IMR-90 (cell line): ENCODE measurements around the gene AQP12A. TPM values are rescaled to one million over a fixed set of nuclear protein-coding genes. Genes with fewer than 3 reads are reported as not detected.

Source experiments
- ATAC-seq: fragments of 200-7000 bp; cut with Tn5 transposase; 2 replicates; pipeline ENCODE4 v1.9.1; 2020; ENCODE audit warnings: low read depth, mild to moderate bottlenecking, moderate library complexity
- BruUV-seq: library from RNA; stranded (reverse); fragments of 400-500 nt; replicated peaks from 2 replicates; lab custom pipeline; 2021; lab: Mats Ljungman, UMichigan
- CTCF ChIA-PET: fragments of 300-600 bp; formaldehyde crosslinking; extraction: SDS; loops from one replicate; lab custom pipeline; 2021; ENCODE audit warnings: antibody characterized with exemption; lab: Yijun Ruan, JAX
- POLR2A ChIA-PET: fragments of 300-600 bp; sonication (Branson Sonifier 250); formaldehyde crosslinking; loops from one replicate; lab custom pipeline; 2022; ENCODE audit warnings: antibody characterized with exemption; ENCODE audit not compliant: unreplicated experiment; lab: Charles Lee
- DNase-seq: peaks from one replicate; pipeline ENCODE4 v3.0.0; 2013
- H2AFZ ChIP-seq: replicated peaks from 2 replicates; pipeline ENCODE3; 2013; ENCODE audit warnings: low read length, mild to moderate bottlenecking; ENCODE audit not compliant: poor library complexity
- H2AK5ac ChIP-seq: 2 replicates; pipeline ENCODE4 v1.6.1; 2013; ENCODE audit warnings: low read depth, low read length, inconsistent platforms
- H2AK9ac ChIP-seq: replicated peaks from 2 replicates; pipeline ENCODE3; 2013; ENCODE audit warnings: mild to moderate bottlenecking, low read depth, low read length, moderate library complexity; ENCODE audit not compliant: poor library complexity
- H2BK120ac ChIP-seq: 2 replicates; pipeline ENCODE4 v1.6.1; 2013; ENCODE audit warnings: low read depth, low read length, inconsistent platforms
- H2BK15ac ChIP-seq: 3 replicates; pipeline ENCODE4 v1.6.1; 2013; ENCODE audit warnings: low read depth, low read length, inconsistent platforms
- H2BK20ac ChIP-seq: 2 replicates; pipeline ENCODE4 v1.6.1; 2013; ENCODE audit warnings: low read depth, mild to moderate bottlenecking, inconsistent platforms, low read length, moderate library complexity
- H2BK5ac ChIP-seq: 2 replicates; pipeline ENCODE4 v1.6.1; 2013; ENCODE audit warnings: mild to moderate bottlenecking, low read depth, low read length, inconsistent platforms; ENCODE audit not compliant: poor library complexity, severe bottlenecking
- H3K14ac ChIP-seq: replicated peaks from 2 replicates; pipeline ENCODE4 v1.6.1; 2013; ENCODE audit warnings: low read depth, low read length, inconsistent platforms
- H3K18ac ChIP-seq: 2 replicates; pipeline ENCODE4 v1.6.1; 2013; ENCODE audit warnings: low read depth, low read length, control low read depth
- H3K23ac ChIP-seq: 2 replicates; pipeline ENCODE4 v1.6.1; 2013; ENCODE audit warnings: low read depth, low read length, inconsistent platforms
- H3K27ac ChIP-seq: 2 replicates; pipeline ENCODE4 v1.5.1; 2013; ENCODE audit warnings: mild to moderate bottlenecking, control low read depth, low read length; ENCODE audit not compliant: insufficient read depth
- H3K27me3 ChIP-seq: 2 replicates; pipeline ENCODE4 v1.6.1; 2013; ENCODE audit warnings: low read length; ENCODE audit not compliant: control insufficient read depth, insufficient read depth
- H3K36me3 ChIP-seq: 2 replicates; pipeline ENCODE4 v1.6.1; 2013; ENCODE audit warnings: low read length, mixed read lengths; ENCODE audit not compliant: control insufficient read depth, insufficient read depth
- H3K4ac ChIP-seq: 2 replicates; pipeline ENCODE4 v1.6.1; 2013; ENCODE audit warnings: low read depth, low read length, inconsistent platforms
- H3K4me1 ChIP-seq: 2 replicates; pipeline ENCODE4 v1.6.1; 2013; ENCODE audit warnings: low read length, mixed read lengths; ENCODE audit not compliant: control insufficient read depth, insufficient read depth
- H3K4me2 ChIP-seq: 2 replicates; pipeline ENCODE4 v1.6.1; 2013; ENCODE audit warnings: low read depth, mild to moderate bottlenecking, control low read depth, low read length, moderate library complexity
- H3K4me3 ChIP-seq: 2 replicates; pipeline ENCODE4 v1.5.1; 2013; ENCODE audit warnings: low read depth, mild to moderate bottlenecking, control low read depth, low read length, moderate library complexity; ENCODE audit not compliant: insufficient read depth
- H3K56ac ChIP-seq: 2 replicates; pipeline ENCODE4 v1.6.1; 2013; ENCODE audit warnings: low read length, inconsistent platforms; ENCODE audit not compliant: insufficient read depth; ENCODE audit errors: extremely low read depth
- H3K79me1 ChIP-seq, 2 experiments: 2 replicates each; pipeline ENCODE4 v1.6.1; 2013; ENCODE audit warnings: low read length in 2 of 2, inconsistent platforms in 1 of 2, low read depth in 1 of 2
- H3K9ac ChIP-seq: 2 replicates; pipeline ENCODE4 v1.6.1; 2013; ENCODE audit warnings: low read depth, low read length, control low read depth
- H3K9me1 ChIP-seq: 2 replicates; pipeline ENCODE4 v1.6.1; 2013; ENCODE audit warnings: low read length, inconsistent platforms; ENCODE audit not compliant: insufficient read depth
- H3K9me3 ChIP-seq: 2 replicates; pipeline ENCODE4 v1.6.1; 2013; ENCODE audit warnings: low read length; ENCODE audit not compliant: control insufficient read depth, insufficient read depth
- H4K20me1 ChIP-seq: 2 replicates; pipeline ENCODE4 v1.6.1; 2013; ENCODE audit warnings: low read length, inconsistent platforms; ENCODE audit not compliant: insufficient read depth
- H4K5ac ChIP-seq: 2 replicates; pipeline ENCODE4 v1.6.1; 2013; ENCODE audit warnings: mild to moderate bottlenecking, low read depth, low read length, control low read depth
- H4K8ac ChIP-seq, 2 experiments: 2 replicates each; pipeline ENCODE4 v1.6.1; 2013; ENCODE audit warnings: low read depth in 2 of 2, low read length in 2 of 2, control low read depth in 1 of 2, inconsistent platforms in 1 of 2
- H4K91ac ChIP-seq: 2 replicates; pipeline ENCODE4 v1.6.1; 2013; ENCODE audit warnings: low read depth, low read length, inconsistent platforms; ENCODE audit not compliant: insufficient read depth
- BHLHE40 ChIP-seq: fragments of 150-350 bp; IDR thresholded peaks from 2 replicates; pipeline ENCODE4 v1.6.1; 2016; ENCODE audit warnings: mild to moderate bottlenecking, low read depth, low read length
- CEBPB ChIP-seq: IDR thresholded peaks from 2 replicates; pipeline ENCODE4 v1.6.1; 2012; ENCODE audit warnings: low read depth, low read length, improper control_type of control experiment
- CHD1 ChIP-seq: IDR thresholded peaks from 2 replicates; pipeline ENCODE4 v1.6.1; 2012; ENCODE audit warnings: low read depth, low read length, improper control_type of control experiment
- CTCF ChIP-seq: conservative IDR thresholded peaks from 2 replicates; pipeline ENCODE4 v1.5.1; 2012; ENCODE audit warnings: mild to moderate bottlenecking, low read depth, low read length, improper control_type of control experiment
- FOS ChIP-seq: fragments of 150-350 bp; IDR thresholded peaks from 2 replicates; pipeline ENCODE4 v1.6.1; 2016; ENCODE audit warnings: low read depth, low read length
- MAFK ChIP-seq: IDR thresholded peaks from 2 replicates; pipeline ENCODE4 v1.6.1; 2012; ENCODE audit warnings: low read depth, low read length, improper control_type of control experiment
- MAZ ChIP-seq: IDR thresholded peaks from 2 replicates; pipeline ENCODE4 v1.6.1; 2012; ENCODE audit warnings: low read depth, mild to moderate bottlenecking, low read length, improper control_type of control experiment, moderate library complexity, borderline replicate concordance
- MXI1 ChIP-seq: IDR thresholded peaks from 2 replicates; pipeline ENCODE4 v1.6.1; 2012; ENCODE audit warnings: low read depth, mild to moderate bottlenecking, low read length, moderate library complexity, borderline replicate concordance
- NFE2L2 ChIP-seq: fragments of 150-350 bp; IDR thresholded peaks from 2 replicates; pipeline ENCODE4 v1.6.1; 2016; ENCODE audit warnings: low read depth, mild to moderate bottlenecking, low read length
- POLR2A ChIP-seq: IDR thresholded peaks from 2 replicates; pipeline ENCODE4 v1.6.1; 2012; ENCODE audit warnings: mild to moderate bottlenecking, low read depth, low read length
- RAD21 ChIP-seq: IDR thresholded peaks from 2 replicates; pipeline ENCODE4 v1.6.1; 2012; ENCODE audit warnings: low read length, improper control_type of control experiment
- RCOR1 ChIP-seq: IDR thresholded peaks from 2 replicates; pipeline ENCODE4 v1.6.1; 2012; ENCODE audit warnings: mild to moderate bottlenecking, low read length, improper control_type of control experiment; ENCODE audit not compliant: insufficient replicate concordance
- RFX5 ChIP-seq: IDR thresholded peaks from 2 replicates; pipeline ENCODE4 v1.8.0; 2012; ENCODE audit warnings: low read depth, mild to moderate bottlenecking, low read length, moderate library complexity
- SMC3 ChIP-seq: fragments of 150-350 bp; IDR thresholded peaks from 2 replicates; pipeline ENCODE4 v1.6.1; 2016; ENCODE audit warnings: low read depth, mild to moderate bottlenecking, antibody characterized with exemption, low read length, moderate library complexity
- WGBS, 2 experiments: methylation state at CpG; one replicate each; pipeline versions ENCODE4 v1.1.5 to v1.1.7; 2013; ENCODE audit warnings: missing lambda C conversion rate in 2 of 2; ENCODE audit not compliant: insufficient read length in 1 of 2; ENCODE audit errors: extremely low coverage in 2 of 2; 5-methylcytosine and 5-hydroxymethylcytosine counted together
- dilution Hi-C: fragments of 300-500 bp; cut with HindIII; formaldehyde crosslinking; loops from one replicate; pipeline ENCODE4 v1.14.3; 2018; ENCODE audit warnings: low sequenced_read_pairs; ENCODE audit not compliant: unreplicated experiment
- in situ Hi-C: fragments of 300-500 bp; cut with MboI; formaldehyde crosslinking; loops from 3 replicates; pipeline ENCODE4 v1.14.3; 2019; ENCODE audit warnings: low sequenced_read_pairs, inconsistent platforms, mixed read lengths
- intact Hi-C: fragments of 100-400 bp; cut with micrococcal nuclease; formaldehyde crosslinking; loops from 2 replicates; pipeline ENCODE4 v1.10.0; 2022
- polyA plus RNA-seq, 3 experiments: library from polyadenylated mRNA; depleted of rRNA; stranded (reverse); fragments of >200 nt; gene quantifications; 2 replicates each; pipeline ENCODE4 v1.2.3, GENCODE V29; 2012; ENCODE audit warnings: low replicate concordance in 1 of 3
- total RNA-seq: library from RNA; depleted of rRNA; stranded (reverse); fragments of >200 nt; gene quantifications from 2 replicates; pipeline ENCODE4 v1.2.3, GENCODE V29; 2012

AQP12A gene
- total and polyA plus RNA-seq, 2 of the 4 experiments (the other 2 are of a cell fraction) = not detected

- Histone ChIP-seq H3K14ac (no peak overlapping the region), H4K91ac (no peak overlapping the region), H3K9ac (no peak overlapping the region), H2AK5ac (no peak overlapping the region), H3K4me2 (no peak overlapping the region), H3K79me1 (no peaks in the 10 kb centered on the region), H2BK20ac (no peak overlapping the region), H3K18ac (no peak overlapping the region), H3K4me1 (no peaks in the 10 kb centered on the region), H2AK9ac (no peak overlapping the region), H4K5ac (no peak overlapping the region), H3K36me3 (no peaks in the 10 kb centered on the region), H2AFZ (no peak overlapping the region), H2BK120ac (no peak overlapping the region), H4K8ac (no peak overlapping the region), H3K27me3 (peaks cover 44% of the 10 kb centered on the region), H3K9me1 (no peaks in the 10 kb centered on the region), H3K4ac (no peak overlapping the region), H3K56ac (no peak overlapping the region), H3K23ac (no peak overlapping the region), H2BK15ac (no peak overlapping the region), H2BK5ac (no peak overlapping the region), H3K27ac (no peak overlapping the region), H4K20me1 (no peaks in the 10 kb centered on the region), H3K9me3 (no peaks in the 10 kb centered on the region), H3K4me3 (no peak overlapping the region)
- DNase-seq (no peak), ATAC-seq (no peak)
- TF ChIP-seq RCOR1 (no peak), CTCF (no peak), SMC3 (no peak), RFX5 (no peak), CHD1 (no peak), BHLHE40 (no peak), NFE2L2 (no peak), FOS (no peak), MAFK (no peak), CEBPB (no peak), MXI1 (no peak), RAD21 (no peak), POLR2A (no peak), MAZ (no peak)
- intact Hi-C loops = no loop called here
- in situ Hi-C loops = loop anchor here (5.0 kb wide), 1 partner anchor 190 kb away; no protein-coding TSS in a partner anchor
- 95% methylated on average over 4 of the region's 15 CpGs; no CpG with 5 or more reads in 1 of the 2 experiments for WGBS, 2 experiments
- CTCF ChIA-PET = no interaction called here
- dilution Hi-C loops = no loop called here
- BruUV-seq = no TSS peak
- POLR2A ChIA-PET = no interaction called here
Measured at GRCh38 chr2:240707043-240707756, 15.5 kb downstream of the AQP12A start.
